GM10266 (cell line): ENCODE data around the gene KRT35.

Source experiments
- DNase-seq: peaks from one replicate; pipeline ENCODE4 v3.0.0; 2012; ENCODE audit errors: extremely low spot score
- TF ChIP-seq, protein P1 (sequence below): IDR thresholded peaks from 2 replicates; pipeline ENCODE4 v1.5.1; 2012; ENCODE audit warnings: mild to moderate bottlenecking, low read depth; ENCODE audit not compliant: control insufficient read depth, insufficient read depth; ENCODE audit errors: missing control alignments

KRT35 gene

GRCh38 chr17:41444640-41445039 is 36.3 kb downstream of the KRT35 start:
- DNase-seq = no peak
- TF ChIP-seq, protein P1, sequence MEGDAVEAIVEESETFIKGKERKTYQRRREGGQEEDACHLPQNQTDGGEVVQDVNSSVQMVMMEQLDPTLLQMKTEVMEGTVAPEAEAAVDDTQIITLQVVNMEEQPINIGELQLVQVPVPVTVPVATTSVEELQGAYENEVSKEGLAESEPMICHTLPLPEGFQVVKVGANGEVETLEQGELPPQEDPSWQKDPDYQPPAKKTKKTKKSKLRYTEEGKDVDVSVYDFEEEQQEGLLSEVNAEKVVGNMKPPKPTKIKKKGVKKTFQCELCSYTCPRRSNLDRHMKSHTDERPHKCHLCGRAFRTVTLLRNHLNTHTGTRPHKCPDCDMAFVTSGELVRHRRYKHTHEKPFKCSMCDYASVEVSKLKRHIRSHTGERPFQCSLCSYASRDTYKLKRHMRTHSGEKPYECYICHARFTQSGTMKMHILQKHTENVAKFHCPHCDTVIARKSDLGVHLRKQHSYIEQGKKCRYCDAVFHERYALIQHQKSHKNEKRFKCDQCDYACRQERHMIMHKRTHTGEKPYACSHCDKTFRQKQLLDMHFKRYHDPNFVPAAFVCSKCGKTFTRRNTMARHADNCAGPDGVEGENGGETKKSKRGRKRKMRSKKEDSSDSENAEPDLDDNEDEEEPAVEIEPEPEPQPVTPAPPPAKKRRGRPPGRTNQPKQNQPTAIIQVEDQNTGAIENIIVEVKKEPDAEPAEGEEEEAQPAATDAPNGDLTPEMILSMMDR = no peak

DNA sequence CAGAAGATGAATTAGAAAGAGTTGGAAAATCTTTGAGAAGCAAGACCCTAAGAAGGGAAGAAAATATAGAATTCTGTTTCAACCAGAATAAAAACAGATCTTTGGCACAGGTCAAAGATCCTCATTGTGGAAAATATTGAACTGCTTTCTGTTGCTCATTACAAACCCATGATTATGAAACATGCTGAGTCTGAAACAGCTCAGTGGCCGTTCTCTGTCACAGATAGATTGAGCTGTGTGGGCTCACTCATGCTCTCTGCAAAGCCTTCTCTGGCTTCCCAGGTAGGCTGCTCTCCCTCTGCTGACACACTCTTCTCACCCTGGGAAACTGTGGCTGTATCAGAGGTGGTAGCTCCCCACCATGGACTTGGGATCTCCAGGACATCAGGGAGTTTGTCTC is 36.8 kb downstream of the KRT35 start:
- TF ChIP-seq, protein P1 = no peak
- no peak for DNase-seq

- no peak for DNase-seq
- TF ChIP-seq, protein P1 = no peak
Measured at GRCh38 chr17:41442739-41443138, 38.2 kb downstream of the KRT35 start.

GRCh38 chr17:41440531-41441033 is 40.4 kb downstream of the KRT35 start, which contains the start of gene KRT38:
TSS of gene KRT38 (minus strand) at chr17:41440983. CDS start at chr17:41440921, 62 bp downstream.
- TF ChIP-seq, protein P1 = no peak
- no peak for DNase-seq

- TF ChIP-seq, protein P1 = no peak
- no peak for DNase-seq
Measured at GRCh38 chr17:41439375-41439774, 41.6 kb downstream of the KRT35 start.

DNA sequence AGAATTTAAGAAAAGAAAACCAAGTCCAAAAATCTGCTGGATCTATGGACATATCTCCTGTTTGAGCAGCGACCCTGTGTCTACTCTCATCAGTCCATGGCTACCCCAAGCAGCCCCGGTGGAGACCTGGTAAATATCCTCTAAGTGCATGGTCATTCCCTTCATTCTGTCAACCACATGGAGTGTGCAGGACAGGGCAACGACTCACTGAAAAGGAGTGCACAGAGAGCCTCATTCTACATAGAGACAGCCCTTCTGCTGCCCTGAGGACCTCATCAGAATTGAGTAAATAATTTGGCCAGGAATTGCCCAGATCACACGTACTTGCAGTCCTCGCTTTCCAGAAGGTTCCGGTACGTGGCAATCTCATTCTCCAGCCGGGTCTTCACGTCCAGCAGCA is 43.2 kb downstream of the KRT35 start:
- TF ChIP-seq, protein P1 = no peak
- DNase-seq = no peak

GRCh38 chr17:41437254-41437653 is 43.7 kb downstream of the KRT35 start:
- TF ChIP-seq, protein P1 = no peak
- no peak for DNase-seq
